Measurements from ENCODE around the gene GRIA4. TPM values are rescaled to one million over a fixed set of nuclear protein-coding genes. Genes with fewer than 3 reads are reported as not detected.

Gene GRIA4
- not detected in 2 replicates for total RNA-seq

DNA sequence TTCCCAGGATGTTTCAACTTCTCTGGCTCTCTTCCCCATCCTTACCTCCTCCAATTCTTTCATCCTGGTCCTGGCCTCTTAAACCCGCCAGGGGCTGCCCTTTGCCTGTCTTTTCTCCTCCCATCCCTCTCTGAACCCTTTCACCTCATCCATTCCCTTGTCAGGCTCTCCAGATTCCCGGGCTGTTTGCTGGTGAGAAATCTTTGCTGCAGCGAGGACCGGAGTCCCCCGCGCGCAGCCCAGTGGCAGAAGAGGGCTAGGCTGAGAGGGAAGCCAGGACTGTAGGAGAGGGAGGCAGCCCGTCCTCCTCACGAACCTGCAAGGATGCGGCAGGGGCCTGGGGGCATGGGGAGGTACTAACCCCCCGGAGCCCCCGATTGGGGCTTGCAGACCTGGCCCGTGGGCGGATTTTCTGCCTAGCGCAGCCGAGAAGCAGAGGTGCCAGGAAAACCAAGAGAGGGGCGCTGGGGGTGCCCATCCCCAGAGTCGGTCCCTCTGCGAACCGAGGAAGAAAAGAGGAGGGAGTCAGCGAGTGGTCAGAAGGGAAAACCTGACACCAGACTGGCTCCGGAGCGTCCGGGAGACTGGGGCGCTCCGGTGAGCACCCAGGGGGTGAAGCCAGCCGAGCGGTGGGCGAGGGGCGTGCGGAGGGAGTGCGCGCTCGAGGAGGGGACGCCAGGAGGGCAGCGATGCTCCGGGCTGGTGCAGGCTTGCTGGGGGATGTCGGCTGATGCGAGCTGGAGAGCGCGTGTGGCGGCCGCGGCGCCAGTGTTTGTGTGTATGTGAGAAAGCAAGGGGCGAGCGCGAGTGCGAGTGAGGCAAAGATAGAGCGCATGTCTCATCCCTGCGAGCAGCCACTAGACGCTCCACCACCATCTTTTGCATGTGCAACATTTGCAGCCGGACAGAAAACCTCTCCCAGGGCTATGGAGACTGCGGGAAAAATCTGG is at the start of gene GRIA4:
Gene GRIA4 (plus strand): TSS at position 242 of the 950 bp plus-strand sequence. CDS start 925 bp downstream, outside the sequence.

DNA sequence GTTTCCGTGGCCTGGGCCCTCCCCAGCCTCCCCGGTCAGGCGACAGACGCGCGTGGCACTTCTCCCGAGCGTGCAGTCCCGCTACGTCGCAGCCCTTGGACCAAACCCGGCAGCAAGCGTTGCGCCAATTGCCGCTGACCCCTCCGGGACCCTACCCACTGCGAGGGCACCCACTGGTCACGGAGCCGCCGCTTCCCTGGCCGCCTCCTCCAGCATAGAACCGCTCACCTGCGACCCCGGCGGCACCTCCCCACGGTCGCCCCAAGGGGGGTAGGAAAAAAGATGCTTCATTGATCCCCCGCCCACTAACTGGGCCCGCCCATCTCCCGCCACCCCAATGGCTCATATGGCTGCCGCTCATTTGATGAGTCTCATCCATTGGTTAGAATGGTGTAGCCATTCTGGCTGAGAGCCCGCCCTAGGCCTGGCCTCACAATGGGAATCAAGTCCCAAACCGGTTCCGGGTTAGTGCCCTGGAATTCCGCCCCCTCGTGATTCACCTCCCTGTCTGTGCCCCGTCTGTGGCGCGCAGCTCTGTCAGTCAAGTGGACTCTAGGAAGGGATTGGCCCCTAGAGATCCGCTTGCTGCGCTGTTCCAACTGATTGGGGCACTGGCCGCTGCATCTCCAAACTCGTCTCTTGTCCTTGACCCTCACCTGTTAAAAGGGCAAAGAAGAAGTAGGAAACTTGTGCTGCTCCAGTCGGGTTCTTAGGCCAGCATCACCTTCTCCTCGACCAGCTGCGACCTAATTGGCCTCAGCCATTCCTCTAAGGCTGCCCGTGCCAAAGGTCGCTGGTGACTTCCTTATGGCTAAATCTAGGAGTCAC is 412.3 kb downstream of the GRIA4 start, which contains the start of gene MSANTD4:
Gene MSANTD4 (minus strand): TSS at position 274 of the 828 bp plus-strand sequence. CDS start 11,323 bp downstream, outside the sequence.

Small RNA genes within 50 kb of the gene (small RNA-seq; reads per million reads assigned to genes)
- gene RNU4-55P (not detected), gene RNU6-277P (not detected)
